Esophagus muscularis mucosa (tissue), 4 donors: Measurements from ENCODE around the gene PGF. TPM values are rescaled to one million over a fixed set of nuclear protein-coding genes. Genes with fewer than 3 reads are reported as not detected.

Experiments
- DNase-seq: peaks from one replicate; pipeline ENCODE4 v3.0.0-alpha.2; 2017; ENCODE audit errors: extremely low spot score
- H3K27ac ChIP-seq, 4 donors: fragments of 200-600 bp; sonication (generic); replicated peaks in 1 of 4; 1 replicate in 3 of 4; 2 replicates in 1 of 4; pipeline ENCODE4 v1.5.1; 2016 to 2019; ENCODE audit warnings: mild to moderate bottlenecking in 1 of 4
- H3K27me3 ChIP-seq, 4 donors: fragments of 200-600 bp; sonication (generic); one replicate each; pipeline versions ENCODE4 v1.5.1 to v1.6.0; 2016 to 2019
- H3K36me3 ChIP-seq, 4 donors: fragments of 200-600 bp; sonication (generic); one replicate each; pipeline ENCODE4 v1.5.1; 2016 to 2019
- H3K4me1 ChIP-seq, 4 donors: fragments of 200-600 bp; sonication (generic); one replicate each; pipeline ENCODE4 v1.5.1; 2016 to 2019
- H3K4me3 ChIP-seq, 4 donors: fragments of 200-600 bp; sonication (generic); 1 replicate in 2 of 4; 2 replicates in 2 of 4; pipeline ENCODE4 v1.5.1; 2016 to 2019; ENCODE audit warnings: mild to moderate bottlenecking in 4 of 4, moderate library complexity in 1 of 4
- H3K9me3 ChIP-seq, 4 donors: fragments of 200-600 bp; sonication (generic); 1 replicate in 3 of 4; 2 replicates in 1 of 4; pipeline ENCODE4 v1.5.1; 2016 to 2019
- EP300 ChIP-seq: sonication (generic); formaldehyde crosslinking; IDR thresholded peaks from one replicate; pipeline ENCODE4 v1.6.1; 2017; ENCODE audit warnings: antibody characterized with exemption
- POLR2A ChIP-seq: fragments of 450-650 bp; IDR thresholded peaks from one replicate; pipeline ENCODE4 v1.6.1; 2017; ENCODE audit warnings: antibody characterized with exemption, moderate library complexity, mild to moderate bottlenecking, low read depth
- POLR2AphosphoS5 ChIP-seq, 2 donors: sonication (generic); formaldehyde crosslinking; IDR thresholded peaks; one replicate each; pipeline ENCODE4 v1.6.1; 2017; ENCODE audit warnings: antibody characterized with exemption in 2 of 2
- WGBS: methylation state at CpG from one replicate; pipeline ENCODE4 v1.1.5; 2018; 5-methylcytosine and 5-hydroxymethylcytosine counted together
- intact Hi-C: fragments of 100-400 bp; cut with DNase I; formaldehyde crosslinking; loops from one replicate; pipeline ENCODE4 v1.15.1; 2023
- total RNA-seq, 4 donors: library from RNA; depleted of rRNA; stranded (reverse); fragments of >200 nt; gene quantifications; one replicate each; pipeline versions ENCODE4 v1.1.0 to v1.2.1, GENCODE V29; 2016
- TF ChIP-seq, protein P1 (sequence below), 3 experiments: fragments of 200-600 bp in 2 of 3; fragments of 450-650 bp in 1 of 3; sonication (generic) in 2 of 3; IDR thresholded peaks; one replicate each; pipeline ENCODE4 v1.5.1; 2017 to 2019; ENCODE audit warnings: antibody characterized with exemption in 3 of 3, mild to moderate bottlenecking in 2 of 3, moderate library complexity in 1 of 3

Gene PGF
- total RNA-seq, 4 donors from 2014 or later = 16.7 to 69.6 (median 18.4) TPM

DNA sequence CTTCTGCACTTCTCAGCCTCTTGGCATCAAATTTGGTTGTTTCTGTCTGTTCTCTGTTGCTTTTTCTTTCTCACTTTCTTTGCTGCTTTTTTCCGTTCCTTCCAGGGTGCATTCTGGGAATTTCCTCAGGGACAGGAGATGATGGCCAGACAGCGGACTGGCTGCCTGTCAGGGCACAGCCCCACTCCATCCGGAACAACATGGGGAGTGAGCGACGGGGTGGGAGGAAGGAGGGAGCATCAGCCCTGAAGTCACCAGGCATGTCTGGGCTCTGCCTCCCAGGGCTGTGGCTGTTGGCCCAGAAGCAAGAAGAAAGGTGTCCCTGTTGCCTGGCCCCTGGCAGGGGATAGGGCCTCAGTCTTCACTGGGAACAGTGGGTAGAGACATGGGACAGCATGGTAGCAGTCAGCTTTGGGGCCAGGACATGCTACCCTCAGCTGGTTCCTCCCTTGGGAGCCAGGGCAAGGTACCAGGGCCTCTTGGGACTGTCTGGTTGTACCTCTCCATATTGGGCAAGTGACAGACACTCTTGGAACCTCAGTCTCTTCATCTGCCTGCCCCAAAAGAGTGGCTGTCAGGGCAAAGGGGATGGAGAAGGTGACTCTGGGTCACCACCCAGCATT lies 8.6 kb downstream of the PGF start:
- H3K27me3 ChIP-seq = peaks cover 0 to 25% (median 0%) of the 10 kb centered on the region in 4 donors
- peaks cover 0 to 28% (median 5%) of the 10 kb centered on the region in 4 donors for H3K36me3 ChIP-seq
- H3K4me3 ChIP-seq = peak overlapping the region in 3 of 4 donors; percentile 1 to 30 (median 13)
- WGBS = 19% methylated on average over 5 of the region's 5 CpGs
- intact Hi-C loops = loop anchor here (2.0 to 5.0 kb wide), 2 partner anchors 56 to 142 kb away; partner anchors contain the start of gene EIF2B2
- TF ChIP-seq POLR2A = no peak
- TF ChIP-seq EP300 = no peak
- TF ChIP-seq, protein P1, sequence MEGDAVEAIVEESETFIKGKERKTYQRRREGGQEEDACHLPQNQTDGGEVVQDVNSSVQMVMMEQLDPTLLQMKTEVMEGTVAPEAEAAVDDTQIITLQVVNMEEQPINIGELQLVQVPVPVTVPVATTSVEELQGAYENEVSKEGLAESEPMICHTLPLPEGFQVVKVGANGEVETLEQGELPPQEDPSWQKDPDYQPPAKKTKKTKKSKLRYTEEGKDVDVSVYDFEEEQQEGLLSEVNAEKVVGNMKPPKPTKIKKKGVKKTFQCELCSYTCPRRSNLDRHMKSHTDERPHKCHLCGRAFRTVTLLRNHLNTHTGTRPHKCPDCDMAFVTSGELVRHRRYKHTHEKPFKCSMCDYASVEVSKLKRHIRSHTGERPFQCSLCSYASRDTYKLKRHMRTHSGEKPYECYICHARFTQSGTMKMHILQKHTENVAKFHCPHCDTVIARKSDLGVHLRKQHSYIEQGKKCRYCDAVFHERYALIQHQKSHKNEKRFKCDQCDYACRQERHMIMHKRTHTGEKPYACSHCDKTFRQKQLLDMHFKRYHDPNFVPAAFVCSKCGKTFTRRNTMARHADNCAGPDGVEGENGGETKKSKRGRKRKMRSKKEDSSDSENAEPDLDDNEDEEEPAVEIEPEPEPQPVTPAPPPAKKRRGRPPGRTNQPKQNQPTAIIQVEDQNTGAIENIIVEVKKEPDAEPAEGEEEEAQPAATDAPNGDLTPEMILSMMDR (IDR thresholded peaks at IDR 0.05) = no peak
- TF ChIP-seq POLR2AphosphoS5 (IDR thresholded peaks at IDR 0.05) = no peak
- H3K4me1 ChIP-seq = peaks cover 29 to 38% (median 34%) of the 10 kb centered on the region in 4 donors
- no peaks in the 10 kb centered on the region for H3K9me3 ChIP-seq
- DNase-seq = no peak
- peak overlapping the region; percentile 20 to 66 (median 34) for H3K27ac ChIP-seq

DNA sequence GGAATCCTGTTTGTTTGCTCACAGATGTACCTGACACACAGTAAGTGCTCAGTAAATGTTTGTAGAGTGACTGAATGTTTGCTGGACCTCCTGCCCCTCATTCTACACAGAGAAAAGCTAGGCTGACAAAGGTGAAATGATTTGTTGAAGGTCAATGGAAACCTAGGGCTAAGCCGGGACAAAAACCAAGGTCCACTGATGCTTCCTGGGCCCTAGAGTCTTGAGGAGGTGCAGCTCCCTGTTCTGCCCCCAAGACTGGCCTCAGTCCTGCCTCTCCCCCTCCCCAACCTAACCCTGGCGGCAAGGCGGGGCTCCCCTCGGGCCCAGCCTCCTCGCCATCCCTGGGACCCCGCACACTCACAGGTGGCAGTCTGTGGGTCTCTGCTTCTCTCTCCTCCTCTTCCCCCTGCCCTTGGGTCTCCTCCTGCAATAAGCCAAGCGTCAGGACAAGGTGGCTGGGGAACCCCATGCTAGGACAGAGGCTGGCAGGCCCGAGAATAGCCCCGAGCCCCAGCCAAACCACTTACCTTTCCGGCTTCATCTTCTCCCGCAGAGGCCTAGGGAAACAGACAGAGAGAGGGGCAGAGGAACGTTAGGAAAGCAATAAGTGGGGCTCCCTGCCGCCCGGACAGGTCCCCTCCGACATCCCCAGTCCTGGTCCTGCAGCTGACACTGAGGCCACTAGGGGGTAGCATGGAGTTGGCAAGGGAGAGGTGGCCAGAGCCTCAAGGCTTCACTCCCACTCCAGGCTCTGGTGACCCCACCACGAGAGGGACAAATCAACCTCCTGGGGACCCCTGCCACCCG lies 9.3 kb downstream of the PGF start:
- Histone ChIP-seq H3K36me3 (peaks cover 0 to 28% (median 5%) of the 10 kb centered on the region in 4 donors), H3K4me3 (peak overlapping the region in 3 of 4 donors; percentile 1 to 30 (median 13)), H3K27me3 (peaks cover 0 to 18% (median 0%) of the 10 kb centered on the region in 4 donors), H3K9me3 (no peaks in the 10 kb centered on the region), H3K4me1 (peaks cover 34 to 38% (median 36%) of the 10 kb centered on the region in 4 donors), H3K27ac (peak overlapping the region; percentile 20 to 66 (median 34))
- DNase-seq = no peak
- intact Hi-C loops = loop anchor here (2.0 to 5.0 kb wide), 2 partner anchors 56 to 143 kb away; partner anchors contain the start of gene EIF2B2
- 51% methylated on average over 14 of the region's 17 CpGs for WGBS
- TF ChIP-seq POLR2AphosphoS5 (IDR thresholded peaks at IDR 0.05) (peak; percentile 16 to 18), EP300 (no peak), POLR2A (no peak)
- TF ChIP-seq, protein P1 (IDR thresholded peaks at IDR 0.05) = peak; percentile 91 to 99 (median 92)

DNA sequence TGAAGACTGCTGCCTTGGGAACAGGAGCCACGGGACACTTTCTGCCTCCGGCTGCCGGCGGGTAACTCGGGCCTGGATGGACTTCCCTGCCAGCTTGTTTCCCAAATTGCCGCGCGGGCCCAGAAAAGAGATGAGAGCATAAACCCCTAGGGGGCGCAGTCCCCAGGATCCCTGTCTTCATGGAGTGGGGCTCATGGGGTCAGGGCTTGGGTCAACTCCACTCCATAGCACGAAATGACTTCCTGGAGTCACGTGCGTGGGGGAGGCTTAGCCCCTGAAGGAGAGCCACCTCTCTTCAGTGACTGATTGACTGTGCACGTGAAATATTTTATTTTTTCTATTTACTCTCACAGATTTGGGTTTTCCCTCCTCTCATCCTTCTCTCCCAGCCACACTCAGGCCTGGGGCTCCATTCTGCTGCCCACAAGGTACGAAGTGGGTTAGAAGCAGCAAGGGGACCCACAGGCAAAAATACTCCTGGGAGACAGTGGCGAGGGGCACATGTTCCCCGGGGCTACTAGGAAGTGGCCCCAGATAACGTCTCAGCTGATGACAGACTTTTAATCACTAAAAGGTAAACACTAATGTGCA lies 10.0 kb downstream of the PGF start:
- TF ChIP-seq, protein P1 (IDR thresholded peaks at IDR 0.05) = peak; percentile 26 to 46 (median 36)
- no peak for TF ChIP-seq EP300
- no peak for DNase-seq
- Histone ChIP-seq H3K27me3 (peaks cover 0 to 11% (median 0%) of the 10 kb centered on the region in 4 donors), H3K36me3 (peaks cover 0 to 28% (median 5%) of the 10 kb centered on the region in 4 donors), H3K4me1 (peaks cover 39 to 43% (median 41%) of the 10 kb centered on the region in 4 donors), H3K9me3 (no peaks in the 10 kb centered on the region), H3K4me3 (no peak overlapping the region), H3K27ac (peak overlapping the region in 2 of 4 donors; percentile 40 to 66)
- intact Hi-C loops = loop anchor here (5.0 kb wide), 1 partner anchor 57 kb away; the partner anchor contains the start of gene EIF2B2
- 72% methylated on average over 9 of the region's 17 CpGs for WGBS

DNA sequence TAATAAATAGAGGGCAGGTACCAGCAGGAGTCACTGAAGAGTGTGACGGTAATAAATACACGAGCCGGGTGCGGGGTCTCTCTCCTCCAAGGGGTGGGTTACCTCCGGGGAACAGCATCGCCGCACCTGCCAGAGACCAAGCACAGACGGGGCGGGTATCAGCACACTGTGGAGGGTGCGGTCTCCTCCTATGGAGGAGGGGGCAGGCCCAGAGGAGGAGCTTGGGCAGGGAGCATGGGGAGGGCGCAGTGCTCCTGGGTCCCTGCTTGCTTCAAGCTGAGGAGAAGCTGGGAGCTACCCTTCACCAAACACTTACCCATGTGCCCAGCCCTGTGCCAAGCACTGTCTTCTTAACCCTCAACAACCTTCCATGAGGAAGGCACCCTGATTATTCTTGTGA lies 12.8 kb downstream of the PGF start:
- H3K27me3 ChIP-seq = no peaks in the 10 kb centered on the region
- H3K4me3 ChIP-seq = peak overlapping the region in 1 of 4 donors; percentile 16
- H3K36me3 ChIP-seq = peaks cover 0 to 9% (median 5%) of the 10 kb centered on the region in 4 donors
- H3K9me3 ChIP-seq = no peaks in the 10 kb centered on the region
- 88% methylated on average over 11 of the region's 11 CpGs for WGBS
- peaks cover 55 to 58% (median 57%) of the 10 kb centered on the region in 4 donors for H3K4me1 ChIP-seq
- intact Hi-C loops = no loop called here
- TF ChIP-seq POLR2AphosphoS5 (IDR thresholded peaks at IDR 0.05) (no peak), EP300 (no peak), POLR2A (no peak)
- TF ChIP-seq, protein P1 (IDR thresholded peaks at IDR 0.05) = no peak
- peak overlapping the region; percentile 68 to 82 (median 75) for H3K27ac ChIP-seq
- no peak for DNase-seq
